Neural cell (in vitro differentiated cells): ENCODE data around the gene FAM177B. TPM values are rescaled to one million over a fixed set of nuclear protein-coding genes. Genes with fewer than 3 reads are reported as not detected.

Experiments
- H2AFZ ChIP-seq: fragments of 200-600, 300-800 bp; sonication (generic), shearing (Covaris generic); 2 replicates; pipeline ENCODE4 v1.6.0; 2014; ENCODE audit warnings: low read depth, mild to moderate bottlenecking, antibody characterized with exemption, low read length, moderate library complexity
- H3F3A ChIP-seq: fragments of 200-600 bp; shearing (Covaris generic); 2 replicates; pipeline ENCODE4 v1.6.1; 2016; ENCODE audit warnings: mild to moderate bottlenecking, moderate library complexity, mixed read lengths, antibody characterized with exemption, low read length; ENCODE audit not compliant: insufficient read depth, poor library complexity, severe bottlenecking
- H3K27ac ChIP-seq: fragments of 200-600, 300-800 bp; sonication (generic), shearing (Covaris generic); 2 replicates; pipeline ENCODE4 v1.5.1; 2014; ENCODE audit warnings: mild to moderate bottlenecking, low read length, moderate library complexity
- H3K27me3 ChIP-seq: fragments of 300-800, 200-600 bp; sonication (generic), shearing (Covaris generic); 2 replicates; pipeline ENCODE4 v1.6.0; 2014; ENCODE audit warnings: mild to moderate bottlenecking, low read depth, low read length, moderate library complexity; ENCODE audit not compliant: insufficient read depth
- H3K36me3 ChIP-seq: fragments of 300-800, 200-600 bp; sonication (generic), shearing (Covaris generic); 2 replicates; pipeline ENCODE4 v1.5.1; 2014; ENCODE audit warnings: mild to moderate bottlenecking, antibody characterized with exemption, low read length, moderate library complexity; ENCODE audit not compliant: insufficient read depth
- H3K4me2 ChIP-seq: fragments of 300-800, 200-600 bp; sonication (generic), shearing (Covaris generic); 2 replicates; pipeline ENCODE4 v1.6.0; 2014; ENCODE audit warnings: mild to moderate bottlenecking, low read length
- H3K4me3 ChIP-seq: fragments of 300-800, 200-600 bp; sonication (generic), shearing (Covaris generic); 2 replicates; pipeline ENCODE4 v1.5.1; 2014; ENCODE audit warnings: mild to moderate bottlenecking, low read length, moderate library complexity
- H3K79me2 ChIP-seq: fragments of 200-600 bp; shearing (Covaris generic); replicated peaks from 2 replicates; pipeline ENCODE4 v1.6.0; 2014; ENCODE audit warnings: mild to moderate bottlenecking, low read length, moderate library complexity; ENCODE audit not compliant: insufficient read depth
- H3K9ac ChIP-seq: fragments of 300-800, 200-600 bp; sonication (generic), shearing (Covaris generic); 2 replicates; pipeline ENCODE4 v1.6.1; 2016; ENCODE audit warnings: mild to moderate bottlenecking, low read length, mixed read lengths
- H3K9me2 ChIP-seq: fragments of 200-600 bp; shearing (Covaris generic); 2 replicates; pipeline ENCODE4 v1.6.1; 2016; ENCODE audit warnings: mild to moderate bottlenecking, low read length, mixed read lengths; ENCODE audit not compliant: insufficient read depth
- H3K9me3 ChIP-seq: fragments of 200-600, 300-800 bp; sonication (generic), shearing (Covaris generic); 2 replicates; pipeline ENCODE4 v1.6.1; 2016; ENCODE audit warnings: mild to moderate bottlenecking, mixed run types, low read length, moderate library complexity, mixed read lengths
- H4K20me1 ChIP-seq: fragments of 200-600 bp; shearing (Covaris generic); 2 replicates; pipeline ENCODE4 v1.6.1; 2016; ENCODE audit warnings: mild to moderate bottlenecking, mixed run types; ENCODE audit not compliant: insufficient read depth
- CTCF ChIP-seq: fragments of 450-650 bp; IDR thresholded peaks from 2 replicates; pipeline ENCODE4 v1.5.1; 2014; ENCODE audit warnings: antibody characterized with exemption, mild to moderate bottlenecking, moderate library complexity; ENCODE audit not compliant: poor library complexity, severe bottlenecking
- EP300 ChIP-seq: fragments of 450-650 bp; conservative IDR thresholded peaks from 2 replicates; pipeline ENCODE4 v1.6.1; 2014; ENCODE audit warnings: antibody characterized with exemption, mild to moderate bottlenecking, moderate library complexity; ENCODE audit not compliant: poor library complexity, severe bottlenecking
- EZH2 ChIP-seq: fragments of 200-600, 300-800 bp; shearing (Covaris generic), sonication (generic); IDR thresholded peaks from 2 replicates; pipeline ENCODE4 v1.6.1; 2014; ENCODE audit warnings: antibody characterized with exemption, low read length, borderline replicate concordance, mild to moderate bottlenecking; ENCODE audit not compliant: insufficient read depth, poor library complexity, severe bottlenecking
- MXI1 ChIP-seq: fragments of 450-650 bp; conservative IDR thresholded peaks from 2 replicates; pipeline ENCODE4 v1.6.1; 2014; ENCODE audit warnings: antibody characterized with exemption, mild to moderate bottlenecking; ENCODE audit not compliant: poor library complexity, severe bottlenecking
- POLR2AphosphoS5 ChIP-seq: IDR thresholded peaks from 2 replicates; pipeline ENCODE4 v1.6.1; 2012
- RAD21 ChIP-seq: fragments of 450-650 bp; conservative IDR thresholded peaks from 2 replicates; pipeline ENCODE4 v1.6.1; 2014; ENCODE audit warnings: antibody characterized with exemption, mild to moderate bottlenecking, moderate library complexity
- SMC3 ChIP-seq: fragments of 450-650 bp; conservative IDR thresholded peaks from 2 replicates; pipeline ENCODE4 v1.6.1; 2014; ENCODE audit warnings: antibody characterized with exemption, mild to moderate bottlenecking, moderate library complexity; ENCODE audit not compliant: poor library complexity
- TAF1 ChIP-seq: IDR thresholded peaks from 2 replicates; pipeline ENCODE4 v1.6.1; 2012; ENCODE audit warnings: low read depth
- polyA plus RNA-seq: library from polyadenylated mRNA; depleted of rRNA; stranded (reverse); fragments of >200 nt; gene quantifications from 2 replicates; pipeline ENCODE4 v1.2.3, GENCODE V29; 2014
- TF ChIP-seq, protein P1 (sequence below): IDR thresholded peaks from 2 replicates; pipeline ENCODE4 v1.6.1; 2012; ENCODE audit warnings: borderline replicate concordance

The FAM177B gene
- polyA plus RNA-seq, 1 donor from 2014 or later: not detected

- H3K4me3 ChIP-seq: no peak overlapping the region
- H3K36me3 ChIP-seq: no peaks in the 10 kb centered on the region
- H3K9me2 ChIP-seq: no peaks in the 10 kb centered on the region
- H3K27ac ChIP-seq: no peak overlapping the region
- no peaks in the 10 kb centered on the region for H4K20me1 ChIP-seq
- H3K9ac ChIP-seq: no peak overlapping the region
- no peaks in the 10 kb centered on the region for H3K79me2 ChIP-seq
- no peaks in the 10 kb centered on the region for H3F3A ChIP-seq
- no peaks in the 10 kb centered on the region for H3K27me3 ChIP-seq
- H2AFZ ChIP-seq: no peak overlapping the region
- no peak overlapping the region for H3K4me2 ChIP-seq
- no peaks in the 10 kb centered on the region for H3K9me3 ChIP-seq
- TF ChIP-seq POLR2AphosphoS5: no peak
- TF ChIP-seq MXI1: no peak
- TF ChIP-seq TAF1: no peak
- TF ChIP-seq CTCF: no peak
- TF ChIP-seq, protein P1, sequence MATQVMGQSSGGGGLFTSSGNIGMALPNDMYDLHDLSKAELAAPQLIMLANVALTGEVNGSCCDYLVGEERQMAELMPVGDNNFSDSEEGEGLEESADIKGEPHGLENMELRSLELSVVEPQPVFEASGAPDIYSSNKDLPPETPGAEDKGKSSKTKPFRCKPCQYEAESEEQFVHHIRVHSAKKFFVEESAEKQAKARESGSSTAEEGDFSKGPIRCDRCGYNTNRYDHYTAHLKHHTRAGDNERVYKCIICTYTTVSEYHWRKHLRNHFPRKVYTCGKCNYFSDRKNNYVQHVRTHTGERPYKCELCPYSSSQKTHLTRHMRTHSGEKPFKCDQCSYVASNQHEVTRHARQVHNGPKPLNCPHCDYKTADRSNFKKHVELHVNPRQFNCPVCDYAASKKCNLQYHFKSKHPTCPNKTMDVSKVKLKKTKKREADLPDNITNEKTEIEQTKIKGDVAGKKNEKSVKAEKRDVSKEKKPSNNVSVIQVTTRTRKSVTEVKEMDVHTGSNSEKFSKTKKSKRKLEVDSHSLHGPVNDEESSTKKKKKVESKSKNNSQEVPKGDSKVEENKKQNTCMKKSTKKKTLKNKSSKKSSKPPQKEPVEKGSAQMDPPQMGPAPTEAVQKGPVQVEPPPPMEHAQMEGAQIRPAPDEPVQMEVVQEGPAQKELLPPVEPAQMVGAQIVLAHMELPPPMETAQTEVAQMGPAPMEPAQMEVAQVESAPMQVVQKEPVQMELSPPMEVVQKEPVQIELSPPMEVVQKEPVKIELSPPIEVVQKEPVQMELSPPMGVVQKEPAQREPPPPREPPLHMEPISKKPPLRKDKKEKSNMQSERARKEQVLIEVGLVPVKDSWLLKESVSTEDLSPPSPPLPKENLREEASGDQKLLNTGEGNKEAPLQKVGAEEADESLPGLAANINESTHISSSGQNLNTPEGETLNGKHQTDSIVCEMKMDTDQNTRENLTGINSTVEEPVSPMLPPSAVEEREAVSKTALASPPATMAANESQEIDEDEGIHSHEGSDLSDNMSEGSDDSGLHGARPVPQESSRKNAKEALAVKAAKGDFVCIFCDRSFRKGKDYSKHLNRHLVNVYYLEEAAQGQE: no peak
- no peak for TF ChIP-seq SMC3
Measured at GRCh38 chr1:222785529-222785928, 48.5 kb downstream of the FAM177B start.

GRCh38 chr1:222786121-222786520 is 49.1 kb downstream of the FAM177B start:
- no peak overlapping the region for H2AFZ ChIP-seq
- H3K9ac ChIP-seq: no peak overlapping the region
- no peak overlapping the region for H3K27ac ChIP-seq
- H3K9me3 ChIP-seq: no peaks in the 10 kb centered on the region
- H3K36me3 ChIP-seq: no peaks in the 10 kb centered on the region
- no peak overlapping the region for H3K4me2 ChIP-seq
- no peaks in the 10 kb centered on the region for H3F3A ChIP-seq
- TF ChIP-seq POLR2AphosphoS5: no peak
- TF ChIP-seq EZH2: no peak
- no peak for TF ChIP-seq TAF1
- TF ChIP-seq CTCF: no peak
- TF ChIP-seq EP300: no peak
- no peak for TF ChIP-seq MXI1
- TF ChIP-seq RAD21: no peak
- TF ChIP-seq SMC3: no peak
- TF ChIP-seq, protein P1: no peak
- no peaks in the 10 kb centered on the region for H3K27me3 ChIP-seq
- H3K79me2 ChIP-seq: no peaks in the 10 kb centered on the region
- no peaks in the 10 kb centered on the region for H3K9me2 ChIP-seq
- H3K4me3 ChIP-seq: no peak overlapping the region
- no peaks in the 10 kb centered on the region for H4K20me1 ChIP-seq
